Lung (tissue), 12 donors: Measurements from ENCODE around the gene PGAM2. TPM values are rescaled to one million over a fixed set of nuclear protein-coding genes. Genes with fewer than 3 reads are reported as not detected.

ENCODE experiments used
- ATAC-seq: fragments of 200-7000 bp; cut with Tn5 transposase; one replicate; pipeline ENCODE4 v1.9.1; 2020; ENCODE audit warnings: moderate number of reproducible peaks; ENCODE audit not compliant: insufficient read depth, low FRiP score
- DNase-seq, 3 donors: peaks; one replicate each; pipeline ENCODE4 v3.0.0-alpha.2; 2013 to 2017
- H3K27ac ChIP-seq, 2 donors: one replicate each; pipeline ENCODE4 v1.5.1; 2013; ENCODE audit warnings: mild to moderate bottlenecking in 2 of 2, moderate library complexity in 2 of 2, control low read depth in 1 of 2, inconsistent platforms in 1 of 2, low read depth in 1 of 2, low read length in 1 of 2
- H3K27me3 ChIP-seq, 3 donors: one replicate each; pipeline ENCODE4 v1.5.1; 2013; ENCODE audit warnings: low read length in 2 of 3; ENCODE audit not compliant: control insufficient read depth in 3 of 3, insufficient read depth in 3 of 3
- H3K36me3 ChIP-seq, 4 donors: one replicate each; pipeline ENCODE4 v1.5.1; 2013; ENCODE audit warnings: low read length in 4 of 4, mild to moderate bottlenecking in 1 of 4, moderate library complexity in 1 of 4; ENCODE audit not compliant: control insufficient read depth in 4 of 4, insufficient read depth in 4 of 4
- H3K4me1 ChIP-seq, 5 donors: one replicate each; pipeline ENCODE4 v1.5.1; 2013; ENCODE audit warnings: low read length in 5 of 5, mild to moderate bottlenecking in 2 of 5, moderate library complexity in 1 of 5; ENCODE audit not compliant: control insufficient read depth in 5 of 5, insufficient read depth in 5 of 5
- H3K4me3 ChIP-seq: one replicate; pipeline ENCODE4 v1.5.1; 2013; ENCODE audit warnings: mild to moderate bottlenecking, control low read depth, moderate library complexity
- H3K9ac ChIP-seq, 2 donors: one replicate each; pipeline ENCODE4 v1.5.1; 2013; ENCODE audit warnings: low read length in 2 of 2, control low read depth in 1 of 2; ENCODE audit not compliant: insufficient read depth in 1 of 2
- H3K9me3 ChIP-seq, 4 donors: one replicate each; pipeline ENCODE4 v1.5.1; 2013; ENCODE audit warnings: low read length in 3 of 4, mild to moderate bottlenecking in 1 of 4, moderate library complexity in 1 of 4; ENCODE audit not compliant: control insufficient read depth in 4 of 4, insufficient read depth in 3 of 4
- WGBS, 2 donors: extraction: QIAGEN DNeasy Blood & Tissue Kit; methylation state at CpG; one replicate each; pipeline ENCODE4 v1.1.7; 2013; 5-methylcytosine and 5-hydroxymethylcytosine counted together
- polyA plus RNA-seq, 2 donors: library from polyadenylated mRNA; stranded (reverse); fragments of 200-250 nt; gene quantifications; one replicate each; pipeline ENCODE4 v1.2.1, GENCODE V29; 2013
- total RNA-seq, 2 donors: library from RNA; depleted of rRNA in 1 of 2; stranded (reverse); fragments of >200 nt in 1 of 2; gene quantifications; one replicate each; pipeline ENCODE4 v1.2.1, GENCODE V29; 2014 to 2021
- TF ChIP-seq, protein P1 (sequence below): IDR thresholded peaks from 2 replicates; pipeline ENCODE4 v1.5.1; 2012; ENCODE audit warnings: mild to moderate bottlenecking; ENCODE audit errors: control extremely low read depth, extremely low read depth
- donor health status: control.
- donor health status: control.
- donor health status: Bipolar disorder and iron deficiency.
- donor health status: healthy.
- donor health status: DM: yes; HTN: yes; CAD: no.

Gene PGAM2
- total and polyA plus RNA-seq, 4 donors, result 0.63 to 0.85 (median 0.83) TPM; not detected in 1

DNA sequence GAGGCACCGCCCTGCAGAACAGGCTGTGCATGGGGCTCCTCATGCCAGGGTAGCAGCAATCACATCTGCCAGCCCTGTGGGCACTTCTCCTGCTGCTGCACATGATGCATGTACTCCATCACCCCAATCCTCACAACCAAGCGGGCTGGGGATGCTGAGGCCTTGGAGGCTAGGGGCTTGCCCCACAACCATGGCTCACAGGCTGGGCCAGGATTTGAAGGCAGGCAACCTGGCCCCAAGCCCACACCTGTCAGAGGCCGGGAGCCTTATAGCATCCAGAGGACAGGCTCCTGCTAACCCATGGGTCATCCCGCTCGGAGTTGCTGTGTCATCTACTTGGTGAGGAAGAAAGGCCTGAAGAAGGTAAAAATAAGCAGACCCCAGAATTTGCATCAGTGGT, 14.8 kb upstream of the PGAM2 start:
- no peak overlapping the region for H3K9ac ChIP-seq
- DNase-seq, result no peak
- peaks cover 0 to 12% (median 6%) of the 10 kb centered on the region in 5 donors for H3K4me1 ChIP-seq
- peaks cover 0 to 49% (median 20%) of the 10 kb centered on the region in 4 donors for H3K36me3 ChIP-seq
- ATAC-seq, result no peak
- 97 to 99% methylated on average over 5 of the region's 5 CpGs for WGBS, 2 donors
- TF ChIP-seq, protein P1, sequence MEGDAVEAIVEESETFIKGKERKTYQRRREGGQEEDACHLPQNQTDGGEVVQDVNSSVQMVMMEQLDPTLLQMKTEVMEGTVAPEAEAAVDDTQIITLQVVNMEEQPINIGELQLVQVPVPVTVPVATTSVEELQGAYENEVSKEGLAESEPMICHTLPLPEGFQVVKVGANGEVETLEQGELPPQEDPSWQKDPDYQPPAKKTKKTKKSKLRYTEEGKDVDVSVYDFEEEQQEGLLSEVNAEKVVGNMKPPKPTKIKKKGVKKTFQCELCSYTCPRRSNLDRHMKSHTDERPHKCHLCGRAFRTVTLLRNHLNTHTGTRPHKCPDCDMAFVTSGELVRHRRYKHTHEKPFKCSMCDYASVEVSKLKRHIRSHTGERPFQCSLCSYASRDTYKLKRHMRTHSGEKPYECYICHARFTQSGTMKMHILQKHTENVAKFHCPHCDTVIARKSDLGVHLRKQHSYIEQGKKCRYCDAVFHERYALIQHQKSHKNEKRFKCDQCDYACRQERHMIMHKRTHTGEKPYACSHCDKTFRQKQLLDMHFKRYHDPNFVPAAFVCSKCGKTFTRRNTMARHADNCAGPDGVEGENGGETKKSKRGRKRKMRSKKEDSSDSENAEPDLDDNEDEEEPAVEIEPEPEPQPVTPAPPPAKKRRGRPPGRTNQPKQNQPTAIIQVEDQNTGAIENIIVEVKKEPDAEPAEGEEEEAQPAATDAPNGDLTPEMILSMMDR, result no peak
- H3K27ac ChIP-seq, result no peak overlapping the region
- H3K9me3 ChIP-seq, result peaks cover 0 to 3% (median 0%) of the 10 kb centered on the region in 4 donors
- H3K4me3 ChIP-seq, result no peak overlapping the region
- H3K27me3 ChIP-seq, result no peaks in the 10 kb centered on the region

GRCh38 chr7:44079331-44080021, 14.1 kb upstream of the PGAM2 start:
- no peak for ATAC-seq
- Histone ChIP-seq H3K36me3 (peaks cover 0 to 50% (median 21%) of the 10 kb centered on the region in 4 donors), H3K27ac (peak overlapping the region in 1 of 2 donors; percentile 35)

DNA sequence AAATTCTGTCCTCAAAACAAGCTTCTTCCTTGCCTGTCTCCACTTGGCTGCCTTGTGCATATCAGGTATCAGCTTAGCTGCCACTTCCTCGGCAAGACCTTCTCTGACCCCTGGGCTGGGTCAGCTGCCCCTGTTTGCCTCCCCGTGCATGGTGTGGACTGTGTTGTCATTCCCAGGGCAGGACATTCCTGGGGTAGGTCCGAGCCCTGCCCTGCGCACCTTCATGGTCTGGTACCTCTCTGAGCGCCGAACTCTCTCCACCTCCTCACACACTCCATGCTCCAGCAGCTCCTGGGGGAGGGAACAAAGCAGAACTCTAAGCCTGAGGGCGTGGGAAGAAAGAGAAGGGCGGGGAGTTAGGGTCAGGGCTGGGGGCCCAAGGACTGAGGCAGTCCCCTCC, 13.2 kb upstream of the PGAM2 start:
- no peak for DNase-seq
- no peaks in the 10 kb centered on the region for H3K27me3 ChIP-seq
- no peak overlapping the region for H3K4me3 ChIP-seq
- no peak overlapping the region for H3K9ac ChIP-seq
- TF ChIP-seq, protein P1, result no peak
- peak overlapping the region in 1 of 2 donors; percentile 4 for H3K27ac ChIP-seq
- peaks cover 0 to 3% (median 0%) of the 10 kb centered on the region in 4 donors for H3K9me3 ChIP-seq
- H3K4me1 ChIP-seq, result peaks cover 0 to 12% (median 6%) of the 10 kb centered on the region in 5 donors
- 87 to 92% methylated on average over 8 of the region's 8 CpGs for WGBS, 2 donors
- peaks cover 0 to 58% (median 21%) of the 10 kb centered on the region in 4 donors for H3K36me3 ChIP-seq
- ATAC-seq, result no peak

More at GRCh38 chr7:44079331-44080021, 14.1 kb upstream of the PGAM2 start:
- no peak overlapping the region for H3K4me3 ChIP-seq
- no peak for DNase-seq
- no peak overlapping the region for H3K9ac ChIP-seq
- H3K9me3 ChIP-seq, result peaks cover 0 to 3% (median 0%) of the 10 kb centered on the region in 4 donors
- TF ChIP-seq, protein P1, result no peak
- H3K4me1 ChIP-seq, result peaks cover 0 to 12% (median 6%) of the 10 kb centered on the region in 5 donors
- WGBS, 2 donors, result 89 to 93% methylated on average over 11 of the region's 11 CpGs
- no peaks in the 10 kb centered on the region for H3K27me3 ChIP-seq
